ENCODE measurements around the gene ADAM19. TPM values are rescaled to one million over a fixed set of nuclear protein-coding genes. Genes with fewer than 3 reads are reported as not detected.

The ADAM19 gene
- total RNA-seq, 2 experiments from 2014 or later: 52.5 to 55.0 TPM

DNA sequence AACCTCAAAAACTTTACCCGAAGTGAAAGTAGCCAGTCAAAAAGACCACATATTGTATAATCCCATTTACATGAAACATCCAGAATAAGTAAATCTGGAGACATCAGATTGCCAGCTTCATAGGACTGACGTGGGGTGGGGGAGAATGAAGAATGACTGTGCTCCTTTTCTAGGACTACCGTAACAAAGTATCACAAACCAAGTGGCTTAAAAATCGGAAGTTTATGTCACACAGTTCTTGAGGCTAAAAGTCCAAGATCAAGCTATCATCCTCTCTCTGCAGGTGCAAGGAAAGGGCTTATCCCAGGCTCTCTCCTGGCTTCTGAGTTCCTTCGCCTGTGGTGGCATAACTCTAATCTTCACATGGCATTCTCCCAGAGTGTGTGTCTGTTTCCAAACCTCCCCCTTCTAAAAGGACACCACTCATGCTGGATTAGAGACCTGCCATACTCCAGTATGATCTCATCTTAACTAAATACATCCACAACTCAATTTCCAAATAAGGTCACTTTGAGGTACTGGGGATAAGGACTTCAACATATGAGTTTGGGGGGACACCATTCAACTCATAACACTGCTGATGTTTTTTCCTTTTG, 25.5 kb downstream of the ADAM19 start:
- ChIA-PET POLR2A (interaction anchor here (0.6 kb wide), 1 partner anchor 47 kb away, joined by 4 read pairs; no protein-coding TSS in a partner anchor), CTCF (no interaction called here)

DNA sequence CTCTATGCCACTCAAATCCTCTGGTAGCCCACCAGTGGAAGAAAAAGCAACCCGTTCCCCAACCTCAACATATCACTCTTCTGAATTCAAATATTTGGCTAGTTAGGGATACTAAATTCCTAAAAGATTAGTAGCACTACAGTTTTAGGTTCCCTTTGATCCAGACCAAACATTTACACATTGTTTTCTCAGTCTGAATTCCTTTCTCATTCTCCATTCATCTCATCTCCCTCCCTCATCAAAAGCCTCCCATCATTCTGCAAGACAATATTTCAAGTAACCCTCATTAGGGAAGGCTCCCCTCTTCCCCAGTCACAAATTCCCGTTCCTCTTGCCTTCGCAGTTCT, 26.3 kb downstream of the ADAM19 start:
- ChIA-PET POLR2A (no interaction called here), CTCF (interaction anchor here (0.5 kb wide), 1 partner anchor 189 kb away, joined by 4 read pairs; no protein-coding TSS in a partner anchor)

DNA sequence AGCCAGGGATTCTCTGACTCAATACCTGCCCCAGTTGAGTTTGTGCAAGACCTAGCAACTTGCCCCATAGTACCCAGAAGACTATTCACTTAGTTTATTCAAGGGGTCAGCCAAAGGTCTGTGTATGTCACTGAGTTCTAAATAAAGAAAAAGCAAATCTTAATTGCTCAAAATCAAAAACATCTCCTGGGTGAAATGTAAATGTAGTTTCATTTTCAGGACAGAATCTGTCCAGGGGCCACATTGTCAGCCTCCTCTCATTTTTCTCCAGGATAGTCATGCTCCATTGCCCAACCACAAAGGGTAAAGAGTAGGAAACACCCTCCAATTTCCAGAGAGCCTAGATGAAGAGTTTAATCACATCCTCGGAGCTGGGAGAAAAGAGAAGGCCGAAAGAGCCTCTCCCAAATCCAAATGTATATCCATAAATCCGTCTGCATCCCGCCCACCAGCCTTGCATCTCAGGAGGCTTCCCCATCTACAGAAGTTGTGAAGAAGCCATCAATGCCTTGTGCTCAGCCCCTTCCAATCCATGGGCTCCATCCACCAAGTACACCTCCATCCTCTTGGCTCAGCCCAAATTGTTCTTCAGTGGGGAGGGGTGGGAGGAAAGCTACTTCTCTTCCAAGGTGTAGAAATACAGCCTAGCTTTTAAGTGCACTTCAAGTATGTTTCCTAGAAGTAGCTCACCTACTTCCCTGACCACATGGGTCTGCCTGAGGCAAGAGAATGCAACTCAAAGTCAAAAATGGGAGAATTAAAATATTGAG, 26.9 kb downstream of the ADAM19 start:
- ChIA-PET POLR2A (no interaction called here), CTCF (no interaction called here)

DNA sequence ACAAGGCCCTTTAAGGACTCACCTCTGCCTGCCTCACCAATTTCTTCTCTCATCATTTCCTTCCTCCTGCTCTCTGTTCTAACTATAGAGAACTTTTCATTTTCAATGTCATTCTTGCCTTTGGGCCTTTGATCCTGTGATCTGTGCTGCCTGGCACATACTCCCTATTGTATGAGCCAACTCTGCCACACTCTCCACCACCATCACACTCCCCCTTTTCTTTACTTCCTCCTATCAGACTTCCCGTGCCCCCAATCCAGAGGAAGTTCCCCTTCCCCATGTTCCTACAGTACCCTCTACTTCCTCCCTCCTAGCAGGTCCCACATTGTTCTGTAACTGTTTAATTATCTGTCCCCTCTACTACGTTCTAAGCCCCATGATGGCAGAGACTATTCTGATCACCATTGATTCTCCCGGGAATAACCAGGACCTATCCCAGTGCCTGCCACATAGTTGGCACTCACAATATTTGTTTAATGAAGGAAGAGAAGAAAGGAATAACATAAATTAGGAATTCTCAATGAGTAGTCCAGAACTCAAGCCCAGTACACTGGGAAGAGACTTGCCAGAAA, 27.5 kb downstream of the ADAM19 start:
- CTCF ChIA-PET: no interaction called here
- POLR2A ChIA-PET: no interaction called here

DNA sequence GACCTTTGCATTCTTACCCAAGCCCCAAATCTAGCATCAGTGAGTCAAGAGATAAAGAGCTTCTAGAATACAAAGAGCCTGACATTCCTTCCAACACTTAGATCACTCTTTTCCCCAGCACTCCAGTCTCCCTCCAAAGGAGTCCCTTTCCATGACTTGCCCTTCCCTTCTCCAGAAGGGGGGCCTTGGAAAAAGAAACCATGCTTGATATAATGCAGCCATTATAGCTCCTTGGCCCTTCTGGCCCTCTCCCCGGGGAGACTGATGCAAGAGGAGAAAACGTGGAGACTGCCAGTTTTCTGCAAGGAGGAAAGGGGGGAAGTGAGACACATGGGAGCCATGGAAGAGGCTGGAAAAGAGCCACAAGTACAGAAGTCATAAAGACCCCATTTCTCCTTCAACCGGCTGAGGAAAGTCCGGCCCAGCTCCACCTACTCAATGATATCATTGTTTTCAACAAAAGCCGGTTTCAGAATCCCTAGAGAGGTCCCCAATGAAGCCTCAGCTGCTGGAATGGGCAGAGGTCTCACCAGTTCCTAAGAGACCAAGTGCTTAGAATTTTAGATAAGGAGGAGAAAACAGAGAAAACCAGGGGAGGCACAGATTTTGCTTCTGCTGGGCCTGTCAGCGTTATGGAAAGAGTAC, 29.0 kb downstream of the ADAM19 start:
- ChIA-PET CTCF (interaction anchor here (1.0 kb wide), 1 partner anchor 197 kb away, joined by 3 read pairs; the partner anchor contains the start of gene LSM11), POLR2A (no interaction called here)

DNA sequence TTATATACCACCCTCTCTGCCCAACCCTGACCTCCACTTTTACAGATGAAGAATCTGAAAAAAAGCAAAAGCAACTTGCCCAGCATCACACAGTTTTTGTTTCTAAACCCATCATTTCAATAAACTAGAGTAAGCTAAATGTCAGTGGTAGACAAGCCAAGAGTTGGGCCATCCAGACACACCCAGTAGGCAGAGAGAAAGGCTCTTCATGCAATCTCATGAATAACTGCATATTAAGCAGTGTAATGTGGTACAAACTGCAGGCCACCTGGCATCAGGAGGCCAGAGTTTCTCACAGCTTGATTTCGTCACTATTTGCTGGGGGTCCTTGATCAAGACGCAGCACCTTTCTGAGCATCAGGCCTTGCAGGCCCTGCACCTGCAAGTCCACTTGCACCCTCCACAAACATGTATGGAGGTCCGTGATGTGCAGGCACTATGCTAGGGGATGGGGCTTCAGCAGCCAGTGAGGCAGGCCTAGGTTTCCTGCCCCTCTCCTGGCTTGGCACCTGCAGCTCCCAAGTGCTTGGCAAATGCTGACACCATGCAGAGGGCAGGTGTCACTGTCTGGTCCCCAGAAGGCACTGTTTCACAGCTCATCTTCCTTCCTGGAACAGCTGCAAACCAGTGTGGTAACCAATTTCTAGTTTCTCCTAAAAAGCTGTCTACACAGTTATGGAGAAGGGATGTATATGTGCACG, 29.8 kb downstream of the ADAM19 start:
- POLR2A ChIA-PET: no interaction called here
- CTCF ChIA-PET: no interaction called here

DNA sequence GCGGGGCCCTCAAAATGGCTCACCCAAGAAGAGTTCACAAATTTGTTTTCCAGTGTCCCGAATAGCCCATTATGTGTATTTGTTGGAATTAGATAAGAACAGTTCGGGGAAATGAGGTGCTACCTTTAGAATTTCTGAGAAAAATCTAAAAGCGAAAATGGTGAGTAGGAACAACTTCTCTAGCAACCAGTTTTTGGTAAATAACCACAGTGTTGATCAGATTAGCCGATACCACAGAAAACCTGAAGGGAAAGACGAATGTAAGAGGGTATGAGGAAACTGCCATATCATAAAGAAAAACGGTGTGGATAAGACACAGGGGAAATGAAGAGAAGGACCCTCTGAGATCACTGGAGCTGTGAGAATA, 31.0 kb downstream of the ADAM19 start:
- ChIA-PET CTCF (interaction anchor here (0.9 kb wide), 1 partner anchor 174 kb away, joined by 3 read pairs; no protein-coding TSS in a partner anchor), POLR2A (interaction anchor here (0.7 kb wide), 1 partner anchor 25 kb away, joined by 3 read pairs; no protein-coding TSS in a partner anchor)

DNA sequence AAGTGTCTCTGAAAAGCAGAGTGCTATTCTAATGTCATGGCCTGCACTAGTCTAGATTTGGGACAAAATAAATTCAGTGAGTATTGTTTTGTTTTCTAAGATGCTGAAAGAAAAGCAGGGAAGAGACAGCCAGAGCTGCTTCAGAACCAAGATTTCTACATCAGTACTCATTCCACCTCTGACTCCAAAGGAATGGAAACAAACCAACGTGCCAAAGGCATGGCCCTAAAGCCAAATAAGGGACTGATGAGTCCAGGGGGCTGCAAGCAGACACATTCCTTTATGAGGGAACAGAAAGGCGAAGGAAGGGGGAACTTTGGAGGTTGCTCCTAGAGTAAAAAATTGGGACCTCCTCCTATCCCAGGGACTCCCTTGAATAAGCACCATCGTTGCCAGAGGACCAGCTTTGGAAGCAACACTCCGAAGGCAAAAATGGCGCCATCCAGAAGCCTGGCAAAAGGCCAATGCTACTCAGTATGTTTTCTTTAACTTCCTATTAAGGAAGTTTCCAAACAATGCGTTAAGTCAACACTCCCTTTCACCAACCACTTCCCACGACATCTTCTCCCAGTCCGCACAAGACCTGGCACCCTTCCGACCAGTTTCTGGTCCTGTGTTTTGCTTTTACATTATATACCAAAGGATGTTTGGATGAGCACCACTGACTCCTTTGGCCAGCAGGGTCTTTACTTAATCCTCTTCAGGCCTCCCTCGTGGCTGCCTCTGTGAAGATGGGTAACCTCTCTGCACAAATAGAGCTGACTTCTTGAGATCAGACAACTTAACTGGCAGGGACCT, 31.6 kb downstream of the ADAM19 start:
- ChIA-PET POLR2A (interaction anchor here (0.7 kb wide), 1 partner anchor 25 kb away, joined by 3 read pairs; no protein-coding TSS in a partner anchor), CTCF (interaction anchor here (0.9 to 1.1 kb wide), 2 partner anchors 175 to 199 kb away, joined by 3 read pairs; partner anchors contain the start of gene LSM11)

DNA sequence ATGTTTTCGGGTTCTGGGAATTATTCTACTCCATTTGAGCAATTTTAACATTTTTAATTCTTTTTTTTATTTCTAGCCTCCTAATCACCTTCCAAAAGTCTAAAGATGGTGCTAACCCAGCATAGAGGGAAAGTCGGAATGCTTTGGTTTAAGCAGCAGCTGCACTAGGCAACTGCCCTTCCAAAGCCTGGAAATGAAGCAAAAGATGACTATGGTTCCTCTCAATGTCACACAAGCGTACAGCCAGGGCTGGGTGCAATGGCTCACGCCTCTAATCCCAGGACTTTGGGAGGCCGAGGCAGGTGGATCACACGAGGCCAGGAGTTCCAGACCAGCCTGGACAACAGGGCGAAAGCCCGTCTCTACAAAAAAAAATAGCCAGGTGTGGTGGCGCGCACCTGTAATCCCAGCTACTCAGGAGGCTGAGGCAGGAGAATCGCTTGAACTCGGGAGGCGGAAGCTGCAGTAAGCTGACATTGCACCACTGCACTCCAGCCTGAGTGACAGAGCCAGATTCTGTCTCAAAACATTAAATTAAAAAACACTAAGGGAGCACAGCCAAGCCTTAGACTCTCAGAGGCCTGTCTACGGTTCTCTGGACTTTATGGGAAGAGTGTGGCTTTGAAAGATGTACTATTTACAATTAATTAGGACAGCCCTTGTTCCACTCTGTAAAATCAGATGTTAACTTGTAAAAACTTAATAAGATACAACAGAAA, 33.1 kb downstream of the ADAM19 start:
- ChIA-PET POLR2A (interaction anchor here (0.6 kb wide), 1 partner anchor 318 kb away, joined by 3 read pairs; no protein-coding TSS in a partner anchor), CTCF (interaction anchor here (0.8 to 1.1 kb wide), 2 partner anchors 46 to 201 kb away, joined by 3 read pairs; partner anchors contain the start of gene LSM11)

DNA sequence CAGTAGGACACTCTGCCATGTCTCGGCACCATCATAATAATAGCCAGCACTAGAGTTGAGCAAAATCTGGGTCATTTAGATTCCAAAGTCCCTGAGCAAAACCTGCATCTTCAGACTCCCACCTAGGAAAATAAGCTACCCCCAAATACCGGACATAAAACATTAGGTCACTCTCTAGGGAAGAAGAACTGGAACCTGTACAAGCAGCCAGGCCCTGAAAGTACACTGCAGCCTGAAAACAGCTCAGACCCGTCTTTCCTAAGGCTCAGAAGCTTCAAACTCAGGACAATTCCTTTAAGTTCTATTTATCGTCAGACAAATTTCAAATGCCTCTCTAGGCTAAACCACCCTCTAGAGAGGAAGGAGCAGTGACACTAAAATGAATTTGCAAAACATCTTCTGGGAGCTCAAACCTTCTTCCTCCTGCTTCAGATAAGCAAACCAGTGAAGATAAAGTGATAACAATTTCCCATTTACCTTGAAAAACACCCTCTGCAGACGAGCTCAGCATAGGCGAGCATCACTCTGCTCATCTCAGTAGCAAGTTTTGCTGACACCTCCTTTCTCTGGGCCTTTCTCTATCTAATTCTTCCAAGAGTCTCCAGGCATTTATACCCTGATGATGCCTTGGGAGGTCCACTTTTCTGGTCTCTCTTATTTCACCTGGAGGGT, 34.0 kb downstream of the ADAM19 start:
- ChIA-PET POLR2A (interaction anchor here (0.6 kb wide), 2 partner anchors 197 to 319 kb away, joined by 3 to 9 read pairs; no protein-coding TSS in a partner anchor), CTCF (interaction anchor here (0.8 to 1.7 kb wide), 4 partner anchors 9 to 57 kb away, joined by 3 to 5 read pairs (median 4); no protein-coding TSS in a partner anchor)

DNA sequence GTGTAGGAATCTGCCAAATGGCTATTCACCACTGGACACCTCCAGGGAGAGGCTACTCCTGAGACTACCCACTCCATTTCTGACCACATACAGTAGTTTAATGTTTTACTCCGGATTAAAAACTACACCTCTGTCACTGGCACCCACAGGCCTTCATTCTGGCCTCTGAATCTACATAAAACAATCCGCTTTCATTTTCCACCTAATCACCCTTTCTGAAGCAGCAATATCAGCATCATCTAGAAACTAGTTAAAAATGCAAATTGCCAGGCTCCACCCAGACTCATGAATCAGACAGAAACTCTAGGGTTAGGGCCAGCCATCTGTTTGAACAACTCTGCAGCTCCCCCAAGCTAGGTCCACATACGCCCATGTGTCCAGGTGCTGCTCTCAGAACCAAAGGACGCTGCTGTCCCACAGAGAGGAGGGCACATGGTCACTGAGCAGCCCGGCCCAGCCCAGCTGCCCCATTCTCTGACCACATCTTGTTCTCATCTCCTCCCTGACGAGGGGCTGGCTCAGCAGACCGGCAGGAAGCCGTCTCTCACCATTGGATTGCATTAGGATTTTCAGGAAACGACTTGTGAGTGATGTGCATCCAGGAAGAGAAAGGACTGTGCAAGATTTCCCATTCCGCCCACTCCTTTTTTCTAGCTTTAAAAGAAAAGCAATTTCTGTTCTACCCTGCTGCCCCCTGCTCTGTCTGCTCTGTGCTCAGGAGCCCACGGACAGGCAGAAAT, 34.7 kb downstream of the ADAM19 start:
- POLR2A ChIA-PET: interaction anchor here (0.6 to 1.0 kb wide), 2 partner anchors 43 to 198 kb away, joined by 3 to 9 read pairs; no protein-coding TSS in a partner anchor

DNA sequence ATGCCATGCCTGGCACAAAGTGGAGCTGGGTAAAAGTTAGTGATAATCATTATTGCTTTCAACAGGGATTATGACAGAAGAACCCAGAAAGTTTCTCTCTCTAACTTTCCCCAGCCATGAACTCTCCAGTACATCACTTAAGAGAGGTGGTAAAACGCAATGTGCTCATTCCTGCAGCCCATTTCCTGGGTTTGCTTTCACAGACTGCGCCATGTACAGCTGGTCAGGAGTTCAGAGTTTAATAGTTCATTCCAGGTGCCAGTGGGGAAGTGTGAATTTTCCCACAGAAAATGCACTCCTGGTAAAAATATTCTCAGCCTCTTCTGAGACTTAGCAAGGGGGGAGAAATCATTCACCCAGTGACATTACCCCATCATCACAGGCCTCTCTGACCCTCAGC, 35.5 kb downstream of the ADAM19 start:
- ChIA-PET POLR2A (interaction anchor here (1.0 kb wide), 2 partner anchors 31 to 44 kb away, joined by 3 to 4 read pairs; no protein-coding TSS in a partner anchor), CTCF (interaction anchor here (0.5 to 1.7 kb wide), 3 partner anchors 58 to 189 kb away, joined by 3 to 5 read pairs (median 4); no protein-coding TSS in a partner anchor)

More for the DNA sequence above, 34.7 kb downstream of the ADAM19 start:
- CTCF ChIA-PET: interaction anchor here (1.1 to 1.7 kb wide), 4 partner anchors 10 to 189 kb away, joined by 3 to 5 read pairs (median 4); no protein-coding TSS in a partner anchor

DNA sequence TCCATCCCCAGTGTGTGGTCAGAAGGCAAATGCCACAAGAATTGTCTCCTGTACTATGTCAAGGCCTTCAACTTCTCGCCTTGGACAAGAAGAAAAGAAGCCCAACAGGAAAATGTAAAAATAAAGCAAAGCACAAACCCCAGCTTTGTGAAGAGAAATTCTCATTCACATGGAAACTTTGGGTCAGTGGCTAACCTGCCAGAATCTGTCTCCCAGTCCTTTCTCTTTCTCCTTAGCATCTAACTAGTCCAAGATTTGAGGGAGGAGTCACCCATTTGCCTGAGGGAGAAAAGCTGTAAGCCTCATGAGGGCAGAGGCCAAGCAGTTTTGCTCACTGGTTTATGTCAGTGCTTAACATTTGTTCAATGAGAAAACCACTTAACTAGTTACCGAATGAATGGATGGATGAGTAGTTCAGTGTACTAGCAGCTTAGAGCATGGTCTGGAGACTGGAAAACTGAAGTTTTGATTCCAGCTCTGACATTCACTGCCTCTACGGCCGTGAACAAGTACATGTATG, 36.0 kb downstream of the ADAM19 start:
- ChIA-PET POLR2A (interaction anchor here (1.0 kb wide), 1 partner anchor 30 kb away, joined by 4 read pairs; no protein-coding TSS in a partner anchor), CTCF (interaction anchor here (0.5 to 1.4 kb wide), 2 partner anchors 62 to 188 kb away, joined by 3 to 4 read pairs; no protein-coding TSS in a partner anchor)

DNA sequence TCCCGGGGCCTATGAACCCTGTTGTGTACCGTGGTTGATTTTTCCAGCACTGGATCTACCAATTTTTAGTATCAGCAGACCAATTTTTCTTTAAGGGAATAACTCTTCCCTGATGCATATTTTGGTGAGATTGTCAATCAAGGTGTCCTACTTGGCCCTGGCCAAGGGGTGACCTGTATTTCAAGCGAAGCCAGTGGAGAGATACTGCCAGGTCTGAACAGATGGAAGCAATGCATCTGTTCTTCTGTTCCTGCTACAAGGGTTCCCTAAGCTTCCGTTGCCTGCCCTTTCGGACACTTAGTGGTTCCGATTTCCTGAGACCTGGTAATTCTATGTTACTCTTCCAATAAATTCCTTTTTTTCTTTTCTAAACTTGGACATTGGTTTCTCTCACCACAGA, 37.3 kb downstream of the ADAM19 start:
- POLR2A ChIA-PET: no interaction called here
- CTCF ChIA-PET: no interaction called here

DNA sequence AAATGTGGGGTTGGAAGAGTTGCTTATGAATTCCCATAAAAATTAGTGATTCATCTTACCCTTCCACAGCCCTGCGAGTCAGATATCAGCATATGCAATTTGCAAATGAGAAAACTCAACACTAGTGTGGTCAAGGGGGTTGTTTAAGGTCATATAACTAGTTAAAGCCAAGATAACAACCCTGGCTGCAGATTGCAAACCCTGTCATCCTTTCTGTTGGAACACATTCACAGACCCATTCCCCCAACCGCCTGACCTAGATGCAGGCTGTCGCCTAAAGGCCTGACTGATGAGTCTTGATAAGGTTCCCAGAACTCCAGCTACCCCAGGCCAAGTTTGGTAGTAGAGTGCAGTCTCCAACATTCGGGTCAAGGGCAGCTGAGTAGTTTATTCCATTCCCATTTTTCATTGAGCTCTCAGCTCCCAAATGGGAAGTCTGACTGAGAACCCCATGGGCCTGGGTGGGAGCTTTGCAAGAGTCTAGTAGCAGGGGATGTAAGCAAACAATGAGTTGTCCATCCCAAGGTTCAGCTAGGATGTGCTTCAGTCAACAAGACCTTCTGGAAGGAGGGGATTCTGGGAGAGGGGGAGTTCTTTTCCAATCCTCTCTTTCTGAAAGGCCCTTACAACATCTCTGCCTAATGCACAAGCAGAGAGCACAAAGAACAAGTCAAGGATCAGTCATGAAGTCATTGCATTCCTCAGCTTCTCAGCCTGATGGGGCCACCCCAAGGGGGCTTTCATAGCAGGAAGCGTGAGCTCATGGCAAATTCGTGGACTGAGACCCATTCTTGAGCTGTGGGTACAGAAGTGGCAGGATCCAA, 40.3 kb downstream of the ADAM19 start:
- ChIA-PET CTCF (interaction anchor here (0.6 kb wide), 1 partner anchor 147 kb away, joined by 5 read pairs; no protein-coding TSS in a partner anchor), POLR2A (interaction anchor here (0.6 kb wide), 1 partner anchor 21 kb away, joined by 5 read pairs; no protein-coding TSS in a partner anchor)
